ENCODE measurements around the gene JTB.

JTB gene

GRCh38 chr1:153978274-153978909, 918 bp upstream of the JTB start:
- DNase-seq (ENCODE audit: low spot score) = no peak
- in situ Hi-C loops (cut with MboI; ENCODE audit: low pct_unique_long_range_greater_than_20kb, low sequenced_read_pairs, unreplicated experiment) = loop anchor here (25.0 kb wide), 1 partner anchor 466 kb away; no protein-coding TSS in a partner anchor
- TF ChIP-seq CTCF (IDR thresholded peaks at IDR 0.05; ENCODE audit: extremely low read depth, insufficient read depth, missing control alignments) = no peak

- DNase-seq (ENCODE audit: low spot score) = no peak
- in situ Hi-C loops (cut with MboI; ENCODE audit: low pct_unique_long_range_greater_than_20kb, low sequenced_read_pairs, unreplicated experiment) = loop anchor here (25.0 kb wide), 1 partner anchor 465 kb away; no protein-coding TSS in a partner anchor
- no peak for TF ChIP-seq CTCF (IDR thresholded peaks at IDR 0.05; ENCODE audit: extremely low read depth, insufficient read depth, missing control alignments)
Measured at GRCh38 chr1:153976819-153977249, 640 bp downstream of the JTB start.

DNA sequence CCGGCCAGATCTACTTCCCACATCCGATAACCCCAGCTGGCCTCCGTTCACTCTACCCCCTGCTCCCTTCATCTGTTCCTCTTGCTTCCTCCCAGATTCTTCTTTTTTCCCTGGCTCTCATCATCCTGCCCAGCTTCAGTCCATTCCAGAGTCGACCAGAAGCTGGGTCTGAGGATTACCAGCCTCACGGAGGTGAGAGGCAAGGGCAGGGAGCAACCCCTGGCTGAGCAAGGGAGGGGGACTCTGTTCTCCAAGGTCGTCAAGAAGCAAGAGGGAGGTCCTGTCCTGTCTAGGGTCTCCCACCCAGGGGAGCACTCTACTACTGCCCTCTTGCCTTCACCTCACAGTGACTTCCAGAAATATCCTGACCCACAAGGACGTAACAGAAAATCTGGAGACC, 3.9 kb downstream of the JTB start:
- in situ Hi-C loops (cut with MboI; ENCODE audit: low pct_unique_long_range_greater_than_20kb, low sequenced_read_pairs, unreplicated experiment) = no loop called here
- TF ChIP-seq CTCF (IDR thresholded peaks at IDR 0.05; ENCODE audit: extremely low read depth, insufficient read depth, missing control alignments) = no peak
- DNase-seq (ENCODE audit: low spot score) = no peak

GRCh38 chr1:153973071-153973470, 4.4 kb downstream of the JTB start:
- DNase-seq (ENCODE audit: low spot score) = no peak
- no peak for TF ChIP-seq CTCF (IDR thresholded peaks at IDR 0.05; ENCODE audit: extremely low read depth, insufficient read depth, missing control alignments)
- in situ Hi-C loops (cut with MboI; ENCODE audit: low pct_unique_long_range_greater_than_20kb, low sequenced_read_pairs, unreplicated experiment) = no loop called here

DNA sequence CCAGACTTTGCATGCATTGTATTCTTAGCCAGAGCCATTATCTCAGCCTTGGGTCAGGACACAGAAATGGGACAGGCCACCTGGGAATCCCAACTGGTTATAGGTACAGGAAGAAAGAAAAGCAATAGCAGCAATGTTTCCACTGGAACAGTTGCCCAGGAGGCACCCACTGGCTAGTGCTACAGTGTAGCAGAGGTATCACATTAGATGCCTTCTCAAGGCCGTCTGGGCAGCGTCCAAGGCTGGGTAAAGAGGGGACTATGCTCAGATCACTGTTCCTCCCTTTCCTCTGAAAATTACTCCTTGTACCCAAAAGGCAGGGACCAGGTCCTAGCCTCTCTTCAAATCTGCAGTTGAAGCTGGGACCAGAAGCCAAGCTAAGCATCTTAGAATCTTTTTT, 7.1 kb downstream of the JTB start:
- DNase-seq (ENCODE audit: low spot score) = no peak
- no peak for TF ChIP-seq CTCF (IDR thresholded peaks at IDR 0.05; ENCODE audit: extremely low read depth, insufficient read depth, missing control alignments)
- in situ Hi-C loops (cut with MboI; ENCODE audit: low pct_unique_long_range_greater_than_20kb, low sequenced_read_pairs, unreplicated experiment) = no loop called here

GRCh38 chr1:153968972-153969371, 8.5 kb downstream of the JTB start:
- in situ Hi-C loops (cut with MboI; ENCODE audit: low pct_unique_long_range_greater_than_20kb, low sequenced_read_pairs, unreplicated experiment) = no loop called here
- no peak for DNase-seq (ENCODE audit: low spot score)
- TF ChIP-seq CTCF (IDR thresholded peaks at IDR 0.05; ENCODE audit: extremely low read depth, insufficient read depth, missing control alignments) = no peak
